Measurements from ENCODE around the gene DYRK1A.

Gene DYRK1A

DNA sequence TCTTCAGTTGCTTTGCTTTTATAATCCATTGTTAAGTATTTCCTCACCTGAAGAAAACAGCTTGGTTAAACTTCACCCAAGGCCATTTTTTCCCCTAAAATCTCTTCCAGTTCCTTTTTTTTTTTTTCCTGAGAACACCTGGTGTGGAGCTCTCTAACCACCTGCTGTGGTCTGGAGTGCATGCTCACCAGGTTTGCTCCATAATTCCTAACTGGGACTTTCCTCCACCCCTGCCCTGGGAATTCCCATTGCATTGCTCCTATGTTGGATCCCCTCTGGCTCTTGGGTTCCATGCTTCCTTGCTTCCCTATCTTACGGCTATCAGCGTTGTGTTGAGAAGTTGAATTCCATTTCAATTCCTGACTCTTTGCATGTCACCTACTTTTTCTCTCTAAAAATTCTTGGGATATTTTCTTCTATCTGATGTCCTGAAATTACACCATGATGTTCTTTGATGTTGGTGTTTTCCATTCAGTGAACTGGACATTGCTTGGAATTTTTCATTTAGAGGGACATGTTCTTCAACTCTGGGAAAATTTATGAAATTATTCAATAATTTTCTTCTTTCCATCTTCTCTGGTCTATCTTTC is 19.6 kb upstream of the DYRK1A start:
- TF ChIP-seq, protein P1, sequence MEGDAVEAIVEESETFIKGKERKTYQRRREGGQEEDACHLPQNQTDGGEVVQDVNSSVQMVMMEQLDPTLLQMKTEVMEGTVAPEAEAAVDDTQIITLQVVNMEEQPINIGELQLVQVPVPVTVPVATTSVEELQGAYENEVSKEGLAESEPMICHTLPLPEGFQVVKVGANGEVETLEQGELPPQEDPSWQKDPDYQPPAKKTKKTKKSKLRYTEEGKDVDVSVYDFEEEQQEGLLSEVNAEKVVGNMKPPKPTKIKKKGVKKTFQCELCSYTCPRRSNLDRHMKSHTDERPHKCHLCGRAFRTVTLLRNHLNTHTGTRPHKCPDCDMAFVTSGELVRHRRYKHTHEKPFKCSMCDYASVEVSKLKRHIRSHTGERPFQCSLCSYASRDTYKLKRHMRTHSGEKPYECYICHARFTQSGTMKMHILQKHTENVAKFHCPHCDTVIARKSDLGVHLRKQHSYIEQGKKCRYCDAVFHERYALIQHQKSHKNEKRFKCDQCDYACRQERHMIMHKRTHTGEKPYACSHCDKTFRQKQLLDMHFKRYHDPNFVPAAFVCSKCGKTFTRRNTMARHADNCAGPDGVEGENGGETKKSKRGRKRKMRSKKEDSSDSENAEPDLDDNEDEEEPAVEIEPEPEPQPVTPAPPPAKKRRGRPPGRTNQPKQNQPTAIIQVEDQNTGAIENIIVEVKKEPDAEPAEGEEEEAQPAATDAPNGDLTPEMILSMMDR (IDR thresholded peaks at IDR 0.05; ENCODE audit: control insufficient read depth, insufficient read depth, low read depth, low read length, missing control alignments): no peak
- DNase-seq (ENCODE audit: low read depth): no peak
- H3K4me3 ChIP-seq (ENCODE audit: control insufficient read depth, low read depth, low read length): no peak overlapping the region

DNA sequence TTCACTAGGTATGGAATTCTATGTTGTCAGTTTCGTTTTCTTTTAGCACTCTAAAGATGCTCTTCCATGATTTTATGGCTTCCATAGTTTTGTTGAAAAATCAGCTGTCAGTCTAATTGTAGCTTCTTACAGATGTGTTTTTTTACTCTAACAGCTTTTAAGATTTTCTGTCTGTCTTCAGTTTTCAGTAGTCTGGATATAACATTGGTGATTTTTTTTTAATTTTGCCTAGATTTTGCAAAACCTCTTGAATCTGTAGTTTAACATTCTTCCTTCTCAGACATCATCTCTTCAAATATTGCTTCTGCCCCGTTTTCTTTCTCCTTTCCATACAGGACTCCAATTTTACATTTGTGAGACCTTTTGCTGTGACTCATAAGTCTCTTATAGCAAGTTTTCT is 17.9 kb upstream of the DYRK1A start:
- TF ChIP-seq, protein P1 (IDR thresholded peaks at IDR 0.05; ENCODE audit: control insufficient read depth, insufficient read depth, low read depth, low read length, missing control alignments): no peak
- H3K4me3 ChIP-seq (ENCODE audit: control insufficient read depth, low read depth, low read length): no peak overlapping the region
- DNase-seq (ENCODE audit: low read depth): no peak

DNA sequence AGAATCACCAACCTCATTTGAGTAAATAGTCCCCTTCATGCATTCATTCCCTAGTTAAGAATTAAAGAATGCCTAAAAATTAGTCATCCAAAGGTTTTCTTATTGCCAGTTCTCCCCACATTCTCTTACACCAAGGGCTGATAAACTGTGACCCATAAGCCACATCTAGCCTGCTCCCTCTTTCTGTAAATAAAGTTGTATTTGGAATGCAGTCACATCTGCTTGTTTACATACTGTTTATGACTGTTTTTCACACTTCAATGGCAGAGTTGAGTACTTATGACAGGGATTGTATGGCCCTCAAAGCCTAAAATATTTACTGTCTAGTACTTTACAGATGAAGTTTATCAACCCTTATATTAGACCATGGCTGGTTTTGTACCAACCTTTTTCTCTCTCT is 16.1 kb upstream of the DYRK1A start:
- DNase-seq (ENCODE audit: low read depth): no peak
- TF ChIP-seq, protein P1 (IDR thresholded peaks at IDR 0.05; ENCODE audit: control insufficient read depth, insufficient read depth, low read depth, low read length, missing control alignments): no peak
- H3K4me3 ChIP-seq (ENCODE audit: control insufficient read depth, low read depth, low read length): no peak overlapping the region

DNA sequence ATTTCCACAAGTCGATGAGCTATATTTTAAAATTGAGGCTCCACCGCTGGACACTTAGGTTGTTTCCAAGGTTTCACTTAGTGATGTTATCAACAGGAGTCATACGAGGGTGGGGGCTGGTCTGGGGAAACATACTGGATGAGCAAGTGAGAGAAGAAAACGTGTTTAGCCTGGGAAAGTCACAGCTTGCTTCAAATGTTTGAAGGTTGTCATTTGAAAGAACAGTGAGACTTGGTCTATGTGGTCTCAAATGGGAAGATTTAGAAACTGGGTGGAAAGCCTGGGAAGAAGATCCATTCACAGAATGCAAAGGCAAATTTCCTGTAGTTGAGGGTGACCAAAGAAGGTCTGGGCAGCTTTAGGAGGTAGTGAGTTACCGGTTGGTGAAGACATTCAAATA is 9.9 kb upstream of the DYRK1A start:
- TF ChIP-seq, protein P1 (IDR thresholded peaks at IDR 0.05; ENCODE audit: control insufficient read depth, insufficient read depth, low read depth, low read length, missing control alignments): no peak
- DNase-seq (ENCODE audit: low read depth): no peak
- no peak overlapping the region for H3K4me3 ChIP-seq (ENCODE audit: control insufficient read depth, low read depth, low read length)

DNA sequence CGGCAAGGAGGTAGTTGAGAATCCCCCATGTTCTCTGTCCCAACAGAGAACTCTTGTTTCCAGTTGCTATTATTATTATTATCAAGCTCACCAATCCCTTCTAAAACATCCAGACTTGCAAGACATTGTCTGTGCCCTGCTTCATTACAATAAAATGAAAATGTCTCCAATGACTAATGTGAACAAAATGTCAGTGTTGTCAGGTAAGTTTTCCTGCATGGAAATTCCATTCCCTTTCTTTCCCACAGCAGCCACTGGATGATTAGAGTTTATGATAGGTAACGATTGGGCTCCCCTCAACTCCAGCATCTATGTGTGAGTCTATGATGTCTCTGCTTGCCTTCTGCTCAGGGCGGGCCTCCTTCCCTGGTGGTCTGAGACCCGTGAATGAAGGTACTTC is 8.9 kb upstream of the DYRK1A start:
- DNase-seq (ENCODE audit: low read depth): no peak
- TF ChIP-seq, protein P1 (IDR thresholded peaks at IDR 0.05; ENCODE audit: control insufficient read depth, insufficient read depth, low read depth, low read length, missing control alignments): no peak

DNA sequence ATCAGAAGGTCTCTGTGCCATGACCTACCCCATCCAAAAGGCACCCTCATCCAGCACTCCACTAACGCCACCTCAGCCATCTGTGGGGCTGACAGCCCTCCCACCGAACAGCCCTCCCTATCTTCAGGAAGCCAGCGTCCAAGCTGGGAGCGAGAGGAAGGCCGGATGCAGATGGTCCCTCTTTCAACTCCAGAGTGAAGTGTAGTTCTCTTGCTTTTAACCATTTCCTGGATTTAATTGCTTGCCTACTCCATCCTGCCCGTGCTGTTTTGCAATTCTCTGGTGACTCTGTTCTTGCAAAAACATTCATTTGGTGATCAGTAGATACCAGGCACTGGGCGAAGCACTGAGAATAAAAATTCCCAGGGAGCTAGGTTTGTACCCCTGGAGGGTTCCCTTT is 8.2 kb upstream of the DYRK1A start:
- no peak for DNase-seq (ENCODE audit: low read depth)
- H3K4me3 ChIP-seq (ENCODE audit: control insufficient read depth, low read depth, low read length): no peak overlapping the region
- TF ChIP-seq, protein P1 (IDR thresholded peaks at IDR 0.05; ENCODE audit: control insufficient read depth, insufficient read depth, low read depth, low read length, missing control alignments): no peak

More for the DNA sequence above, 8.9 kb upstream of the DYRK1A start:
- no peak overlapping the region for H3K4me3 ChIP-seq (ENCODE audit: control insufficient read depth, low read depth, low read length)

DNA sequence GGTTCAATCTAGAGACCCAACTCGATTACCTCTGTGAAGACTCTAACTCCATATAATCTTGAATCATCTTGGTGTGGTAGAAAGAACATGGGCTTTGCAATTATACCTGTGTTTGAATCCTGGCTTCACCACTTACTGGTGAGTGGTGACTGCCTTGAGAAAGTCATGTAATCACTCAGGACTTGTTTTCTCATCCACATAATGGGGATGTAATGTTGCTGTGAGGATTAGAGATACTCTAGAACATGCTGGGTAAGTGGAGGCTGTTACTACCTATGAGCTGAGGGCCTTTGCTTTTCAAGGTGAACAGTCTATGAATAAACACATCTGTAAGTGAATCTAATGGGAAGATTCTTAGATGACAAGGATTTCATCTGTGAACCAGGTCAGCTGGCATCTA is 2.6 kb upstream of the DYRK1A start:
- DNase-seq (ENCODE audit: low read depth): no peak
- TF ChIP-seq, protein P1 (IDR thresholded peaks at IDR 0.05; ENCODE audit: control insufficient read depth, insufficient read depth, low read depth, low read length, missing control alignments): no peak
- no peak overlapping the region for H3K4me3 ChIP-seq (ENCODE audit: control insufficient read depth, low read depth, low read length)

Data from AG09309 (cell line).